HepG2 (cell line): ENCODE data around the gene TLCD3B. TPM values are rescaled to one million over a fixed set of nuclear protein-coding genes. Genes with fewer than 3 reads are reported as not detected.

Source experiments
- BHLHE40 ChIP-seq: IDR thresholded peaks from 2 replicates; pipeline ENCODE4 v1.6.1; 2011; ENCODE audit warnings: low read length, improper control_type of control experiment
- DNMT3B ChIP-seq: conservative IDR thresholded peaks from 2 replicates; pipeline ENCODE4 v1.6.1; 2016; ENCODE audit warnings: missing biosample characterization, control low read depth
- ETV6 ChIP-seq: sonication (generic); formaldehyde crosslinking; conservative IDR thresholded peaks from 2 replicates; pipeline ENCODE4 v1.4.0; 2020; ENCODE audit warnings: missing genetic modification reagents
- ISX ChIP-seq: sonication (generic); formaldehyde crosslinking; conservative IDR thresholded peaks from 2 replicates; pipeline ENCODE4 v1.5.0; 2020; ENCODE audit warnings: missing genetic modification reagents
- JUND ChIP-seq: sonication (generic); formaldehyde crosslinking; IDR thresholded peaks from 2 replicates; pipeline ENCODE4 v1.8.0; 2022; ENCODE audit warnings: mild to moderate bottlenecking, missing genetic modification reagents
- PTBP1 ChIP-seq: fragments of 200-400 bp; formaldehyde crosslinking; IDR thresholded peaks from 2 replicates; pipeline ENCODE4 v1.6.1; 2018; ENCODE audit warnings: low read length, low read depth; ENCODE audit not compliant: poor library complexity, severe bottlenecking
- SMAD3 ChIP-seq: sonication (generic); formaldehyde crosslinking; IDR thresholded peaks from 2 replicates; pipeline ENCODE4 v1.4.0; 2020; ENCODE audit warnings: missing genetic modification reagents
- SMARCE1 ChIP-seq: fragments of 450-650 bp; IDR thresholded peaks from 2 replicates; pipeline ENCODE4 v1.6.1; 2017; ENCODE audit warnings: borderline replicate concordance
- SNAI1 ChIP-seq: sonication (generic); formaldehyde crosslinking; IDR thresholded peaks from 2 replicates; pipeline ENCODE4 v1.5.0; 2020; ENCODE audit warnings: mild to moderate bottlenecking, missing genetic modification reagents, borderline replicate concordance
- TAF1 ChIP-seq: sonication (generic); formaldehyde crosslinking; IDR thresholded peaks from 2 replicates; pipeline ENCODE4 v1.4.0; 2020; ENCODE audit warnings: missing genetic modification reagents
- ZC3H4 ChIP-seq: sonication (generic); formaldehyde crosslinking; IDR thresholded peaks from 2 replicates; pipeline ENCODE4 v1.4.0; 2020; ENCODE audit warnings: missing genetic modification reagents, borderline replicate concordance
- ZEB1 ChIP-seq: IDR thresholded peaks from 2 replicates; pipeline ENCODE4 v1.6.1; 2012; ENCODE audit warnings: mild to moderate bottlenecking, low read depth, inconsistent platforms; ENCODE audit not compliant: insufficient replicate concordance
- ZFY ChIP-seq: sonication (generic); formaldehyde crosslinking; IDR thresholded peaks from 2 replicates; pipeline ENCODE4 v1.4.0; 2020; ENCODE audit warnings: missing genetic modification reagents
- ZNF124 ChIP-seq: sonication (generic); formaldehyde crosslinking; IDR thresholded peaks from 2 replicates; pipeline ENCODE4 v1.4.0; 2020; ENCODE audit warnings: missing genetic modification reagents
- ZNF160 ChIP-seq: sonication (generic); formaldehyde crosslinking; IDR thresholded peaks from 2 replicates; pipeline ENCODE4 v1.8.0; 2022; ENCODE audit warnings: mild to moderate bottlenecking, inconsistent platforms, missing genetic modification reagents
- ZNF350 ChIP-seq: sonication (generic); formaldehyde crosslinking; IDR thresholded peaks from 2 replicates; pipeline ENCODE4 v1.4.0; 2020; ENCODE audit warnings: mild to moderate bottlenecking, low read depth, missing genetic modification reagents, borderline replicate concordance
- ZNF546 ChIP-seq: sonication (generic); formaldehyde crosslinking; conservative IDR thresholded peaks from 2 replicates; pipeline ENCODE4 v1.8.1; 2023; ENCODE audit warnings: mild to moderate bottlenecking, missing genetic modification reagents
- ZNF567 ChIP-seq: sonication (generic); formaldehyde crosslinking; IDR thresholded peaks from 2 replicates; pipeline ENCODE4 v1.8.1; 2023; ENCODE audit warnings: mild to moderate bottlenecking, missing genetic modification reagents, borderline replicate concordance
- ZNF629 ChIP-seq: sonication (generic); formaldehyde crosslinking; conservative IDR thresholded peaks from 2 replicates; pipeline ENCODE4 v1.5.0; 2020; ENCODE audit warnings: missing genetic modification reagents
- ZNF773 ChIP-seq: sonication (generic); formaldehyde crosslinking; IDR thresholded peaks from 2 replicates; pipeline ENCODE4 v1.4.0; 2020; ENCODE audit warnings: missing genetic modification reagents, borderline replicate concordance
- ZNF782 ChIP-seq: sonication (generic); formaldehyde crosslinking; IDR thresholded peaks from 2 replicates; pipeline ENCODE4 v1.4.0; 2020; ENCODE audit warnings: missing genetic modification reagents, mild to moderate bottlenecking, borderline replicate concordance
- ZSCAN21 ChIP-seq: sonication (generic); formaldehyde crosslinking; IDR thresholded peaks from 2 replicates; pipeline ENCODE4 v1.8.0; 2022; ENCODE audit warnings: mild to moderate bottlenecking, missing genetic modification reagents, moderate library complexity, borderline replicate concordance
- ZSCAN31 ChIP-seq: sonication (generic); formaldehyde crosslinking; IDR thresholded peaks from 2 replicates; pipeline ENCODE4 v1.5.0; 2020; ENCODE audit warnings: low read depth, mild to moderate bottlenecking, missing genetic modification reagents
- polyA plus RNA-seq, 8 experiments: library from polyadenylated mRNA; depleted of rRNA in 3 of 8; stranded (reverse) in 7 of 8; unstranded in 1 of 8; fragments of >200 nt; fragmentation: Illumina TruSeq in 4 of 8; extraction: Trizol in 4 of 8; gene quantifications; 2 replicates each; pipeline versions ENCODE4 v1.2.1 to v1.2.3, GENCODE V29; 2011 to 2016; ENCODE audit warnings: low read depth in 4 of 8, missing spikeins in 1 of 8, mixed read lengths in 1 of 8; ENCODE audit not compliant: insufficient read depth in 1 of 8
- total RNA-seq, 5 experiments: library from RNA; depleted of rRNA; stranded (reverse); fragments of >200 nt; fragmentation: Illumina TruSeq; extraction: Trizol; gene quantifications; 2 replicates each; pipeline ENCODE4 v1.2.3, GENCODE V29; 2016; ENCODE audit warnings: low read depth in 1 of 5
- TF ChIP-seq, protein P1 (sequence below): sonication (generic); formaldehyde crosslinking; IDR thresholded peaks from 2 replicates; pipeline ENCODE4 v1.4.0; 2020; ENCODE audit warnings: missing genetic modification reagents, mild to moderate bottlenecking, borderline replicate concordance
- TF ChIP-seq, protein P2 (sequence below): sonication (generic); formaldehyde crosslinking; IDR thresholded peaks from 2 replicates; pipeline ENCODE4 v1.5.0; 2020; ENCODE audit warnings: mild to moderate bottlenecking, missing genetic modification reagents, borderline replicate concordance

Gene TLCD3B
- total and polyA plus RNA-seq, 2 of the 13 experiments (the other 11 are each of a cell fraction or from before 2014, with no cell fraction given), result not detected

DNA sequence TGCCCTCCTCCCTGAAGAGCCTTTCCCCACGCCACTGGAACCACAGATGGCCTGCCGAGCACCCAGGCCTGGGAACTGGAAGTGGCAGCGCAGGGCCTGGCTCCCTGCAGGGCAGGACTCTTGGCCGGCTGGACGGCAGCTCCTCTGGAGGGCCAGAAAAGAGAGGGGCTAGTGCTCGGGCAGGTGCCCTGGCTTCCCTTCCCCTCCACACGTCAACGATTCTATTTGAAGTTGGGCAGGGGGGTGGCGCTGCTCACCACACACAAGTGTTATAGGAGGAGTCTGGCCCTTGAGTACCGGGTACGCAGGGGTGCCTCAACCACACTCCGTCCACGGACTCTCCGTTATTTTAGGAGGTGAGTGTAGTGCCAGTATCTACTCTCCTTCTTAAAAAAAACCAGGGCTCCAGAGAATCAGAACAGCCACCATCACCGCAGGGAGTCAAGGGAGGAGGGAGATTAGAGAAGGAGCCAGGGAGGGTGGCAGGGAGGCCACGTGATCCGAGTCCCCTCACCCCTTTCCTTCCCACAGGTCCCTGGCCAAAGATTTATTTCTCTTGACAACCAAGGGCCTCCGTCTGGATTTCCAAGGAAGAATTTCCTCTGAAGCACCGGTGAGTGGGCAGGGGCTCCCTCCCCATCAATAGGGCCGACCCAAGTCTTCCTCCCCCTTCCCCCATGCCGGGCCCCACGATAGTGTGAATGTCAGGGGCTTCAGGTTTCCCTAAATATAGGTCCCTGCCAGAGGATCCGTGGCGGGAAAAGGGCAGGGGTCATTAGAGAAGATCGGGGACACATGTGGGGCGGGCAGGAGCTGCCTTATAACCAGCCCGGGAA lies 33.0 kb upstream of the TLCD3B start (continued):
- TF ChIP-seq ZSCAN21 (CRISPR knock-in tag) (peak; percentile 81), ZFY (CRISPR knock-in tag) (peak; percentile 76), BHLHE40 (0 out of 2 replicates have a peak, but pooled peaks have one; percentile 4), SNAI1 (CRISPR knock-in tag) (0 out of 2 replicates have a peak, but pooled peaks have one; percentile 29), ZNF124 (CRISPR knock-in tag) (peak; percentile 89), SMAD3 (no peak), ETV6 (0 out of 2 replicates have a peak, but pooled peaks have one; percentile 51), JUND (CRISPR knock-in tag) (no peak), SMARCE1 (no peak), ZSCAN31 (peak; percentile 13; the same call in 1 of the 2 replicates), ZNF773 (CRISPR knock-in tag) (0 out of 2 replicates have a peak, but pooled peaks have one; percentile 3), ZNF567 (peak; percentile 60; the same call in 1 of the 2 replicates), ZNF782 (peak; percentile 27; the same call in 1 of the 2 replicates), ZNF546 (CRISPR knock-in tag) (no peak), ISX (CRISPR knock-in tag) (no peak), ZNF350 (CRISPR knock-in tag) (peak; percentile 72), ZNF160 (CRISPR knock-in tag) (peak; percentile 43), DNMT3B (CRISPR knock-in tag) (no peak; the same call in 1 of the 2 replicates), ZC3H4 (peak; percentile 55; the same call in 1 of the 2 replicates), PTBP1 (peak; percentile 58), TAF1 (CRISPR knock-in tag) (0 out of 2 replicates have a peak, but pooled peaks have one; percentile 44), ZEB1 (peak; percentile 63), ZNF629 (no peak)
- TF ChIP-seq, protein P1, sequence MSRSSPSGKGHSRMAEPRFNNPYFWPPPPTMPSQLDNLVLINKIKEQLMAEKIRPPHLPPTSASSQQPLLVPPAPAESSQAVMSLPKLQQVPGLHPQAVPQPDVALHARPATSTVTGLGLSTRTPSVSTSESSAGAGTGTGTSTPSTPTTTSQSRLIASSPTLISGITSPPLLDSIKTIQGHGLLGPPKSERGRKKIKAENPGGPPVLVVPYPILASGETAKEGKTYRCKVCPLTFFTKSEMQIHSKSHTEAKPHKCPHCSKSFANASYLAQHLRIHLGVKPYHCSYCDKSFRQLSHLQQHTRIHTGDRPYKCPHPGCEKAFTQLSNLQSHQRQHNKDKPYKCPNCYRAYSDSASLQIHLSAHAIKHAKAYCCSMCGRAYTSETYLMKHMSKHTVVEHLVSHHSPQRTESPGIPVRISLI (CRISPR knock-in tag), result 0 out of 2 replicates have a peak, but pooled peaks have one; percentile 26
- TF ChIP-seq, protein P2, sequence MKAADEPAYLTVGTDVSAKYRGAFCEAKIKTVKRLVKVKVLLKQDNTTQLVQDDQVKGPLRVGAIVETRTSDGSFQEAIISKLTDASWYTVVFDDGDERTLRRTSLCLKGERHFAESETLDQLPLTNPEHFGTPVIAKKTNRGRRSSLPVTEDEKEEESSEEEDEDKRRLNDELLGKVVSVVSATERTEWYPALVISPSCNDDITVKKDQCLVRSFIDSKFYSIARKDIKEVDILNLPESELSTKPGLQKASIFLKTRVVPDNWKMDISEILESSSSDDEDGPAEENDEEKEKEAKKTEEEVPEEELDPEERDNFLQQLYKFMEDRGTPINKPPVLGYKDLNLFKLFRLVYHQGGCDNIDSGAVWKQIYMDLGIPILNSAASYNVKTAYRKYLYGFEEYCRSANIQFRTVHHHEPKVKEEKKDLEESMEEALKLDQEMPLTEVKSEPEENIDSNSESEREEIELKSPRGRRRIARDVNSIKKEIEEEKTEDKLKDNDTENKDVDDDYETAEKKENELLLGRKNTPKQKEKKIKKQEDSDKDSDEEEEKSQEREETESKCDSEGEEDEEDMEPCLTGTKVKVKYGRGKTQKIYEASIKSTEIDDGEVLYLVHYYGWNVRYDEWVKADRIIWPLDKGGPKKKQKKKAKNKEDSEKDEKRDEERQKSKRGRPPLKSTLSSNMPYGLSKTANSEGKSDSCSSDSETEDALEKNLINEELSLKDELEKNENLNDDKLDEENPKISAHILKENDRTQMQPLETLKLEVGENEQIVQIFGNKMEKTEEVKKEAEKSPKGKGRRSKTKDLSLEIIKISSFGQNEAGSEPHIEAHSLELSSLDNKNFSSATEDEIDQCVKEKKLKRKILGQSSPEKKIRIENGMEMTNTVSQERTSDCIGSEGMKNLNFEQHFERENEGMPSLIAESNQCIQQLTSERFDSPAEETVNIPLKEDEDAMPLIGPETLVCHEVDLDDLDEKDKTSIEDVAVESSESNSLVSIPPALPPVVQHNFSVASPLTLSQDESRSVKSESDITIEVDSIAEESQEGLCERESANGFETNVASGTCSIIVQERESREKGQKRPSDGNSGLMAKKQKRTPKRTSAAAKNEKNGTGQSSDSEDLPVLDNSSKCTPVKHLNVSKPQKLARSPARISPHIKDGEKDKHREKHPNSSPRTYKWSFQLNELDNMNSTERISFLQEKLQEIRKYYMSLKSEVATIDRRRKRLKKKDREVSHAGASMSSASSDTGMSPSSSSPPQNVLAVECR (CRISPR knock-in tag), result peak; percentile 70; the same call in 1 of the 2 replicates
